Esophagus squamous epithelium (tissue), 4 donors: ENCODE results near the gene GMDS.

Source experiments
- CTCF ChIP-seq, 6 experiments: fragments of 450-650 bp in 4 of 6; fragments of 200-600 bp in 2 of 6; sonication (generic) in 2 of 6; IDR thresholded peaks; one replicate each; pipeline ENCODE4 v1.5.1; 2016 to 2019; ENCODE audit warnings: antibody characterized with exemption in 6 of 6, mild to moderate bottlenecking in 4 of 6, moderate library complexity in 4 of 6
- POLR2A ChIP-seq, 4 donors: fragments of 450-650 bp; IDR thresholded peaks; one replicate each; pipeline ENCODE4 v1.6.1; 2017; ENCODE audit warnings: antibody characterized with exemption in 4 of 4, mild to moderate bottlenecking in 4 of 4, moderate library complexity in 3 of 4

- no peak for TF ChIP-seq POLR2A (IDR thresholded peaks at IDR 0.05)
- no peak for TF ChIP-seq CTCF (IDR thresholded peaks at IDR 0.05)
Measured at GRCh38 chr6:1701668-1702353, 543.6 kb downstream of the GMDS start.
